Medulla oblongata (tissue), 1 donor: ENCODE results near the gene UBE2B.
"Not testable (repeated sequence)": the region's sequence is repeated elsewhere in the genome, so short reads cannot be mapped to it uniquely, and the experiment has no call there.

Experiments used
- DNase-seq: peaks from one replicate; pipeline ENCODE4 v3.0.0-alpha.2; 2015; ENCODE audit errors: extremely low spot score

The UBE2B gene

DNA sequence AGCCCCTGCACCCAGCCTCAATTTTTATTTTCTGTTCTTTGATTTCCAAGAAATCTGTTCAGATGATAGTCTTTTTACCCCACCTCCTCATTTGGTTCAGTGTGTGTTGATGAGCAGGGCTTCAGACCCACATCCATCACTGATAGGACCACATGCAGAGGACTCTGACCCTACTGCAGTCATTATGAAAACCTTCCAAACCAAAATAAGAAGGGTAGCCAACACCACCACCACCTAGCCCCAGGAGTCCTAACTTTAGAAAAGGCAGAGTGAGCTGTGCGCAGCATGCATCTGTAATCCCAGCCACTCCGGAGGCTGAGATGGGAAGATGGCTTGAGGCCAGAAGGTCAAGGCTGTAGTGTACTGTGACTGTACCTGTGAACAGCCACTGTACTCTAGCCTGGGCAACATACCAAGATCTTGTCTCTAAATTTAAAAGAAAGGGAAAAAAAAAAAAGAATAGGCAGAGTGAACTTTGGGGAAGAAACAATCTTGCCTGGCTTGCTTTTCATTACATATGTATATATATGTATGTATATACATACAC is 27.3 kb downstream of the UBE2B start:
- DNase-seq = no peak

DNA sequence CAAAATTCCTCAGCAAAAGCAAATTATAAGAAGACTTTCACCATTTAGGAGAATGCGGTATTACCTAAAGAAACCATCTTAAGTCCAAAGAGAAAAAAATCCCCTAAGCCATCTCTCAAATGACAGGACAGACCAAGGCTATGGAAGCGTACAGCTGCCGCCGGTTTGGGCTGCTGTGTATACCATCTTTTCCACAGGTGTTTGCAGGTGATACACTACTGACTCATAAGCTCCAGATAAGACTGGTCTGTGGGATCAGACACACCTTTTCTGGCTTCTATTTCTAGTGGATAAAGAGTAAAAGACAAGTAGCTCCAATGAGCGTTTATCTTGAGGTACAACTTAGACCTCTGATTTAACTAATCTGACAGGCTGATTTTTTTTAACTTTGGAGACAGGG is 32.6 kb downstream of the UBE2B start:
- no peak for DNase-seq

DNA sequence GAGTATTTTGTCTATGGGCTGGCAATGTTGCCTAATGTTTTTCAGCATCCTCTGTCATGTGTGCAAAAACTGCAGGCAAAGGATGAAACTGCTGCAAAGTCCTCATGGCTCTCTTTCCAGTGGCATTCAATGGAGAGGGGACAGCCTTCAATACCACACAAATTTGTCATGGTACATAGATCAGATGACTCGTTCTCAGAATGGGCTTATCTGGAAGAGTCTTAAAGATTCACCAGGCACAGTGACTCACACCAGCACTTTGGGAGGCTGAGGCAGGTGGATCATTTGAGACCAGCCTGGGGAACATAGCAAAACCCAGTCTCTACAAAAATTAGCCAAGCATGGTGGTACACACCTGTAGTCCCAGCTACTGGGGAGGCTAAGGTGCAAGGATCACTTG is 35.0 kb downstream of the UBE2B start:
- no peak for DNase-seq

DNA sequence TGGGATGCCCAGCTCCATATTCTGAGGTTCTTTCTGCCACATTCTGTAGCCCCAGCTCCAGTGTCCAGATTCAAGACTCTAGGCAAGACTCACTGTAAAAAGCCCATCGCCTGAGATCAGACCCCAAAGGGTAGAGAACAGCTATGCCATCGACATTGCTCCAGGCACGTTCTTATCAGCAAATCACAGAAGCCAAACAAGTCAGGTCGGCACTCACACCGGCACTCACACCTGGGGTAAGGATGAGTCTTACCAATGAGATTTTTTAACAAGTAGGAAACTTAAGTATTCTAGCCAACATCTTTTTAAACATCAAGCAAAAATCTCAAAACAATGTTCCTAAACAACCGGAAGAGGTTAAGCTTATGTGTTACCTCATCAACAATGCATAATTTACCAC is 38.0 kb downstream of the UBE2B start:
- no peak for DNase-seq

DNA sequence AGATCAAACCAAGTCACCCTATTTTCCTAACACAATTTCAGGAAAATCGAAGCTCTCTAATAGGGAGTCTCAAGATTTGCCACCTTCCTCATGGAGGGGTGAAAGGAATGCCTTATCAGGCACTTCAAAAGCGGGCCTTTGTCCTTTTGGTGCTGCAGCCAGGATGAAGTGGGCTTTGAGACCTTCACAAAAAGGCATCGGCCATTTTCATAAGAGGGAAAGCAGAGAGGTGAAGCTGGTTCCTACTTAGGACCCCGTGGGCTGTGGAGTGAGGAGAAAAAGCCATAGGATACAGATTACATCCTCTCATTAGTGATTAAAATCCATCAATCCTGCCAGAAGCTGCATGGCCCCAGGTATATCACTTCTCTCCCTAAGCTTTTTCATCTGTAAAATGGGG is 39.5 kb downstream of the UBE2B start:
- no peak for DNase-seq

DNA sequence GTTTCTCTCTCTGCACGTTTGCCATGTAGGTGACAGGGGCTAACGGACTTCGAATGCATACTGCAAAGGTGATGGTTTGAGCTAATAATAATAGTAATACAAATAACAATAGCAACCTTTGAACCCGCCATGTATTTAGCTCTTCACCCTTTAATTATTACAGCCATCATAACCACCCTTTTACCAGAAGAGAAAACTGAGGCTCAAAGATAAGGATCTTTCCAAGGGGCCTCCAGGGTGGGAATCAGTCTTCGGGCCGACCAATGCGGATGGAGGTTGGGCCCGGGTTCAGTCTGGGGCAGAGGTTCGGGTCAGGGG is 39.8 kb downstream of the UBE2B start:
- no peak for DNase-seq

DNA sequence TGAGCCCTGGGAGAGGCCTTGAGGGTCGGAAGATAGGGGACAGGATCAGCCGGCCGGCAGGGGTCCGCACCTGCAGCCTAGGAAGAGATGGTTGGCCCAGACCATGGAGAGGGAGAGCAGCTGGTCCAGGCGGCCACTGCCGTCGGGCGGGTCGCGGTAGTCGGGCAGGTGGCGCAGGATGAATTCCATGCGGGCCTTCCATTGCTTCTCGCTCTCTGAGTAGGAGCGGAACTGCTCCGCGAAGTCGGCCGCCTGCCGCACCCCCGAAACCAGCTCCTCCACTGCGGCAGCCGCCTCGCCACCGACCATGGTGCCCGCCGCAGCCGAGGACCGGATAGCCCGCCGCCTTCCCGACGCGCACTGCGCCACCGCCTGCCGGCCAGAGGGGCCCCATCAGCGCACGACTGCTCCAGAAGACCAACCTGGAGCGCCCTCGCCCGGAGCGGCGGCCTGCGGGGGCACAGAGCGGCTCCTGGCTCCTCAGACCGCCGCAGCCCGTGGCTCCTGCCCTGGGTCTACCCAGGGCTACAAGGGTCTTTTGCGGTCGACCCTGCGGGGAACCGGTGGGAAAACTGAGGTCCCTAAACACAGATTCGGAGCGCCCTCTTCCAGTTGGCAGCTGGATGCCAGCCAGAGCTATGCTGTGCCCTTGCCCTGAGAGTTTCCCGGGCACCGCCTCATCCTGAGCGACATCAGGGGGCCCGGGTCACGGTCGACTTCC is 40.3 kb downstream of the UBE2B start, which contains the start of gene CDKN2AIPNL:
Gene CDKN2AIPNL, minus strand, starts transcription at position 336 of the 721 bp plus-strand sequence. Its CDS starts 27 bp downstream, at position 309.
- peak; percentile 91 for DNase-seq

DNA sequence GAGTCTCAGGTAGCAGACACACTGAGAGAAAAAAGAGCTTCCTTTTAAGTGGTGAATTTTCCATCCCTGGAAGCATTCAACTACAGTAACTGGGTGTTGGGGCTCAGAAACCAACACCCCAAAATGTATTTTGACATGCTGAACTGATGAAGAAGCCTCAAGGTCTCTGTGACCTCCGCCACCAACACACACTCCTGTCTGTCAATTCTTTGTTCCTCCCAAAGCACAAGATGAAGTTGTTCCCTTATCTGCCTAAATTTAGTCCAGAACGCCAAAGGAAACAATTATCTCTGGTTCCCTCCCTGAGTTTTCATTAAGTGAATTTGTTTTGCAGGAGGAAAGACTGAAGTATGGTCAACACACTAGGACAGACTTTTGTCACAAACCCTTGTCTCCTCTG is 41.7 kb downstream of the UBE2B start:
- no peak for DNase-seq

DNA sequence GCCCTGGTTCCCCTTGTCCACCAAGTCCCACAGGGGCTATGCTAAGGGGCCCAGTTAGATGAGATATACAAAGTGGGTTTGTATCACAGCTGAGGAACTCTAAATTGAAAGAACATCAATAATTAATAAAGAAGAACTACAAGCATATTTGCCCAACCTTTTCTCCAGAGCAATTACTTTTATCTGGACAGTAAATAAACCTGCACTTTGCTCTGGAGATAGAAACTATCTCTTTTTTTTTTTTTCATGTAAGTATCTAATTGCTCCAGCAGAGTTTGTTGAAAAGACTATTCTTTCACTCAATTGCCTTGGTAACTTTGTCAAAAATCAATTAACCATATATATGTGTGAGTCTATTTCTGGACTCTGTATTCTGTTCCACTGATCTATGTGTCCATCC is 46.3 kb downstream of the UBE2B start:
- no peak for DNase-seq

DNA sequence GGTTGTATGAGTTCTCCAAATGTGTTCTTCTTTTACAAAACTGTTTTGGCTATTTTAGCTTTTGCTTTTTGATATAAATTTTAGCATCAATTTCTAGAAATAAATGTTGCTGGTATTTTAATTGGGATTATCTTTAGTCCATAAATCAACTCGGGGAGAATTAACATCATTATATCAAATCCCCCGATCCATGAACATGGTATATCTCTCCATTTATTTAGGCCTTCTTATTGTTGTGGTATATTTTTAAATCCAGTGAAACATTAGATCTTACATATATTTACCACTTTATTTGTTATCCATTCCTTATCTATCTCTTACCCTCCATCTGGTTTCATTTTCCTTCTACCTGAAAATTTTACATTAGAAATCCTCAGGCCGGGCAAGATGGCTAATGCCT is 47.6 kb downstream of the UBE2B start:
- no peak for DNase-seq

DNA sequence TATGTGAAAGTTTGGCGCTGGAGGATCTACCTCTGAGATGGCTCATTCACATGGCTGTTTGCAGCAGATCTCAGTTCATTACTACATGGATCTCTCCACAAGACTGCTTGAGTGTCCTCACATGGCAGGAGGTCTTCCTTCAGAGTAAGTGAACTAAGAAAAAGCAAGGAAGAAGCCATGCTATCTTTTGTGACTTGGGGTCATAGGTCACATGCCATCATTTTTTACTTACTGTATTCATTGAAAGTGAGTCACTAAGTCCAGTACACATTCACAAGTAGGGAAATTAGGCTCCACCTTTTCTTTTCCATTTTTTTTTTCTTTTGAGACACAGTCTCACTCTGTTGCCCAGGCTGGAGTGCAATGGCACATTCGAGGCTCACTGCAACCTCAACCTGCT is 49.0 kb downstream of the UBE2B start:
- DNase-seq = no peak

DNA sequence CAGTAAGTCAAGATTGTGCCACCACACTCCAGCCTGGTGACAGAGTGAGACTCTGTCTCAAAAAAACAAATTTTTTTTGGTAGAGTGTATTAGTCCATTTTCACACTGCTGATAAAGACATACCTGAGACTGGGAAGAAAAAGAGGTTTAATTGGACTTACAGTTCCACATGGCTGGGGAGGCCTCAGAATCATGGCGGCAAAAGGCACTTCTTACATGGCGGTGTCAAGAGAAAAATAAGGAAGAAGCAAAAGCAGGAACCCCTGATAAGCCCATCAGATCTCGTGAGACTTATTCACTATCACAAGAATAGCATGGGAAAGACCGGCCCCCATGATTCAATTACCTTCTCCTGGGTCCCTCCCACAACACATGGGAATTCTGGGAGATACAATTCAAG is 49.7 kb downstream of the UBE2B start:
- not testable (repeated sequence) for DNase-seq

DNA sequence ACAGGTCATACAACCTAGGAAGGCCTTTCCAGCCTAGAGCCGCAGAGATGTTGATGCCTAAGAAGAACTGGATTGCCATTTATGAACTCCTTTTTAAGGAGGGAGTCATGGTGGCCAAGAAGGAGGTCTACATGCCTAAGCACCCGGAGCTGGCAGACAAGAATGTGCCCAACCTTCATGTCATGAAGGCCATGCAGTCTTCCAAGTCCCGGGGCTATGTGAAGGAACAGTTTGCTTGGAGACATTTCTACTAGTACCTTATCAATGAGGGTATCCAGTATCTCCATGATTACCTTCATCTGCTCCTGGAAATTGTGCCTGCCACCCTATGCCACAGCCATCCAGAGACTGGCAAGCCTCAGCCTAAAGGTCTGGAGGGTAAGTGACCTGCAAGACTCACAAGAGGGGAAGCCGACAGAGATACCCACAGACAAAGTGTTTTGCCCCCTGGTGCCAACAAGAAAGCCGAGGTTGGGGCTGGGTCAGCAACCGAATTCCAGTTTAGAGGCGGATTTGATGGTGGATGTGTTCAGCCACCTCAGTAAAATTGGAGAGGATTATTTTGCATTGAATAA is 51.5 kb downstream of the UBE2B start:
- DNase-seq = no peak

DNA sequence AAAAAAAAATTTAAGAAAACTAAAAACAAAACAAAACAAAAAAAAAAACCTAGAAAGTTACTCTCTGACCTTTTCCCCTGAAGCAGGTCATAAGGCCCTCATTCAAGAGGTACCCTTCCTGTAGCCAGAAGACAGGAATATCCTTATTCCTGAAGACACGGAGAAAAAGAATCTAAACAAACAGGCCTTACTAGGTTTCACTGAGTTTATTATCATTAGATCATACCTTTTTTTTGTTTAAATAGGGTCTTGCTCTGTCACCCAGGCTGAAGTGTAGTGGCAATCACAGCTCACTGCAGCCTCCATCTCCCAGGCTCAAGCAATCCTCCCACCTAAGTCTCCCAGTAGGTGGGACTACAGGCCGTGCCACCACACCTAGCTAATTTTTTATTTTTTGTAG is 52.0 kb downstream of the UBE2B start:
- no peak for DNase-seq

DNA sequence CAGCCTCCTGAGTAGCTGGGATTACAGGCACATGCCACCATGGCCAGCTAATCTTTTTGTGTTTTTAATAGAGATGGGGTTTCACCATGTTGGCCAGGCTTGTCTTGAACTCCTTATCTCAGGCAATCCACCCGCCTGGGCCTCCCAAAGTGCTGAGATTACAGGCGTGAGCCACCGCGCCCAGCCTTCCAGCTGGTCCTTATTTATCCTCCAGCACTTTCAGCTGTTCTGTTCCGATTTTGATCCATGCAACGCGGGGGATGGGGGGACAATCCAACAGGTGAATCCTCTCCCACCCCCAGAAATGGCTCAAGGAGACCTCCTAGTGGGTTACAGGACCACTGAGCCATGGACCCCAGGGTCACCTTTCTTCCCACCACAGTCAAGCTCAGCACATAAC is 55.0 kb downstream of the UBE2B start:
- DNase-seq = no peak

DNA sequence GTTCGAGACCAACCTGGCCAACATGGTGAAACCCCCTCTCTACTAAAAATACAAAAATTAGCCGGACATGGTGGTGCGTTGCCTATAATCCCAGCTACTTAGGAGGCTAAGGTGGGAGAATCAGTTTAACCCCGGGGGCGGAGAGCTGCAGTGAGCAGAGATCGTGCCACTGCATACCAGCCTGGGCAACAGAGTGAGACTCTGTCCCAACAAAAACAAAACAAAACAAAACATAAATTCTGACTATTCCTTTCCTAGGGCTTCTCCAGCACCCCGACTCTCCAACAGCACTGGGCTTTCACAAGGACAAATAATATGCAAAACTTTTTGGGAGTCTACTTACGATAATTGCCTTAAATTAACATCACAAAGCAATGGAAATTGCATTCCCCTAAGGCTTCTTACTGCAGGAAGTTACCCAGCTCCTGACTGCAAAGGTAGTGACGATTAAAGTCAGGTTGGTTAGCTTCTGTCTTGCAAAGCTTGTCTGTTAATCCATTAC is 56.2 kb downstream of the UBE2B start:
- DNase-seq = no peak

DNA sequence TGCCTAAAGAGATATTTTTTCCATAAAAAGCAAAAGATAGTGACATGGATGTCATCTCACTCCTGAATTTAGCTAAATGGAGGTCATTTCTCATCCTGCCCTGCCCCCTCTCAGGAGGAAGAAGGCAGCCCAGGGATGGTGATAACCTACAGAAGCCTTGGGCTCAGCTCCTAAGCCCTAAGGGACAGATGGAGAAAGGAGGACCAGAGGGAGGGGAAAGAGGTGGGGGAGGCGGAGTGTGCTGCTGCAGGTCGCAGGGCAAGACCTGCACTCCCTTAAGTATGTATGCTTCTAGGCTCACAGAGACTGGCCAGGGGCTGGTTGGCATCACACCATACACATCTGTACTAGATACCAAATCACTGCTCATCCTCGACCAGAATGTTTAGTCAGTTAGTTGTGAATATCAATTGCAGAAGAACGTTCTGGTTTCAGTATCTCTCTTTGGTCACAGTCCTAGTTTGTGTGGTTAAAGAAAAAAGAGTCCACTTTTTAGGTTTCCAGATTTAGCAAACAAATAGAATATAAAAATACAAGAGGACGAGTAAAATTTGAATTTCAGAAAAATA is 58.7 kb downstream of the UBE2B start:
- no peak for DNase-seq

DNA sequence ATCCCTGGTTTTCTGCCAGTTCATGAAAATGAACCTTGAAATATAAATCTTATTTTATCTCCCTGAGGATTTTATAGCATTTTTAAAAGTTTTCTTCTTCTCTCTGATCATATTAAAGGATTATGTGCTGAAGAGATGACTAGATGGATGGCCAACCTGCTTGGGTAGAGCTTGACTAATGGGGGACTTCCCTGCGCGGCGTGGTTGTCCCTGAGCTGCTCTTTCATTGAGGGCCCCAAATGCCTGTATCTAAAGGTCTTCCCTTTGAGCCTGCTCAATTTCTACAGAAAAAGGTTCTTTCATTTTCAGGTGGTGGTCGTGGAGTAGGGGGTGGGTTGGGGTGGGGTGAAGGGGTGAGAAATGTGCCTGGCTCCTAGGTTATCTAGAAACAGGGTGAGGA is 60.8 kb downstream of the UBE2B start:
- no peak for DNase-seq

DNA sequence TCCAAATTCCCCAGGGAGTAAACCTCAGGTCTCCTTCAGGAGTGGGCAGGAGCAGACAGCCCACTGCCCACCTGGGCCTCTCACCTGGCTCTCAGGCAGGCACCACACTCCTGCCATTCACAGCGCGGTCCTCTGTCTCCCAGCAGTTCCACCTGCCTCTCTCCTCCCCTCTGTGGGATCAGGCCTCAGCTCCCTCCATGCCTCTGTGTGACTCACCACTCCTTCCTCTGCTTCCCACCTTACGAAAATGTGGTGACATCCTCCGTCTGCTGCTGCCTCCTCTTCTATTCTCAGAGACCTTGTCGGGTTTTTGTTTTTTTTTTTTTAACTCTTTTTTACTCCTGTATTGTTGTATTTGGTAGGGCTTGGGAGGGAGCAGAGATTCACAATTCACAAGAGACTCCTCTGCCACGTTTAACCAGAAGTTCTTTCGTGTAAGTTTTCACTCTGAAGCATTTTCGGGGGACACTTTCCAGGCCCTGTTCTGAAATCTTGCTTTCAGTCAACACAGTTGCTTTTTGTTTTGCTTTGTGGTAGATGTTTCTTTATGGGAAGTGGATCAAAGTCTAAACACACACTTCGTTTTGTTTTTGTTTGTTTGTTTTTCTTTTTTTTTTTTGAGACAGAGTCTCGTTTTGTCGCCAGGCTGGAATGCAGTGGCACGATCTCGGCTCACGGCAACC is 61.4 kb downstream of the UBE2B start:
- DNase-seq = no peak

DNA sequence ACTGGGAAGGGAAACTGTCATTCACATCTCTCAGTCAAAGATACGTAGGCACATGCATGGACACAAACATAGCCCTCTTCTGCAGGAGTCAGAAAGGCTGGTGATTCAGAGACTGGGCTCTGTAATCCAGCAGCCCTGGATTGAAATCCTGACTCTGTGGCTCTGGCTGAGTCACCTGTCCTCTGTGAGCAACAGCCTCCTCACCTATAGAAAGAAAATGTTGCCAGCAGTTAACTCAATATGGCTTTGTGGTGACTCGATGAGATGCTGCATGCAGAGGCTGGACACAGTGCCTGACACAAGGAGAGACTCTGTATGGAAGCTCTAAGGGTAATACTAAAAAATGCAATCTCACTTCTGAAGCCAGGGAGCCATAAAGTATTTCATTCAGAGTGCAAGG is 64.2 kb downstream of the UBE2B start:
- DNase-seq = no peak

DNA sequence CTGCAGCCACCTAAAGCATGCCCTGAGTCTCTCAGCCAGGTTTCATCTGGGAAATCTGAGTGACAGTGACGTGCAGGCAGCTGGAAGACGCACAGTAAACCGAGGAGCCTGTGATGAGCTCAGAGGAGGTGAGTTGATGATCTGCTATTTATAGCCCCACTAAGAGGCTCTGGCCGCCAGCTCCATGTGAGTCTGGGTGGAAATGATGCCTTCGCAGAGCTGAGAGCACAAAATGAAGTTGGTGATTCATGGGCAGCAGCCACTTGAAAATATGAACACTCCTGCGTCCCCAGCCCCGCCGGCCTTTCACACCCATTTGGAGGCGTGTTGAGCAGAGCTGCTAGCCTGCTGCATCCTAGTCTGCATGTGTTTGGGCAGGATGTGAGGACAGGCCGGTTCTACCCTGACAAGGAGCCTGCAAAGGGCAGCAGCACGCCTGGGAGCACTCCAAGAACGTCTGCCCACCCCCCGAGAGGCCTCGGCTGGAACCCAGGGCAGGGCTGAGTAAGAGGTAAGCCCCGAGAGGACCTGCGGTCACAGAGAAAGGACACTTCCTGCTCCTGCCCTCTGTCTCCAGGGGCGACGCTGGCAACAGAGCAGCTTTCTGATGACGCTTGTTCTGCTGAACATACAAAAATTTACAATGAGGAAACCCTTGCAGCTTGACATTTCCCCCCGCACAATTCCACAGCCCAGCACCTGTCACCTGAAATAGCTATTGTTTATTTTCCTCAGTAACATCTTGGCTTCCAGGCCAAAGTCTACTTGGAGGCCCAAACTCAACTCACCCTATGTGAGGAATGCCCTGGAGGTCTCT is 65.4 kb downstream of the UBE2B start:
- DNase-seq = peak; percentile 30
